Measurements from ENCODE around the gene OR5K2.

DNA sequence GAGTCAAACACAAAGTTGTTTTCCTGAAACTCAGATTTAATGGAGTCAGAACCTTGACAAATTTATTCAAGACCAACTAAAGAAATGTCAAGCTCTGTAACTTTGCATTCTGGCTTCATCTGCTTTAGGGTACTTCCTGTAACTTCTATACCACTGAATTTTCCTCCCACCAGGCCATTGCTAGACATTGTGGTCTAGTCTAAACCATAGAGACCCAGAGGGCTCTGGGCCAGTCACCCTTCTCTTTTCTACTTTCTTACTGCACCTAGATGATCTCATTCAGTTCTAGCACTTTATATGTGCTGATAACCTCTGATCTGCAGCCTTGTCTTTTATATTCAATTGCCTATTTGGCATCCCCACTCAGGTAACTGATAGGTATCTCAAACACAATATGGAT is 37.3 kb upstream of the OR5K2 start:
- TF ChIP-seq, protein P1, sequence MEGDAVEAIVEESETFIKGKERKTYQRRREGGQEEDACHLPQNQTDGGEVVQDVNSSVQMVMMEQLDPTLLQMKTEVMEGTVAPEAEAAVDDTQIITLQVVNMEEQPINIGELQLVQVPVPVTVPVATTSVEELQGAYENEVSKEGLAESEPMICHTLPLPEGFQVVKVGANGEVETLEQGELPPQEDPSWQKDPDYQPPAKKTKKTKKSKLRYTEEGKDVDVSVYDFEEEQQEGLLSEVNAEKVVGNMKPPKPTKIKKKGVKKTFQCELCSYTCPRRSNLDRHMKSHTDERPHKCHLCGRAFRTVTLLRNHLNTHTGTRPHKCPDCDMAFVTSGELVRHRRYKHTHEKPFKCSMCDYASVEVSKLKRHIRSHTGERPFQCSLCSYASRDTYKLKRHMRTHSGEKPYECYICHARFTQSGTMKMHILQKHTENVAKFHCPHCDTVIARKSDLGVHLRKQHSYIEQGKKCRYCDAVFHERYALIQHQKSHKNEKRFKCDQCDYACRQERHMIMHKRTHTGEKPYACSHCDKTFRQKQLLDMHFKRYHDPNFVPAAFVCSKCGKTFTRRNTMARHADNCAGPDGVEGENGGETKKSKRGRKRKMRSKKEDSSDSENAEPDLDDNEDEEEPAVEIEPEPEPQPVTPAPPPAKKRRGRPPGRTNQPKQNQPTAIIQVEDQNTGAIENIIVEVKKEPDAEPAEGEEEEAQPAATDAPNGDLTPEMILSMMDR (IDR thresholded peaks at IDR 0.05): no peak
- no peak for TF ChIP-seq EZH2 (IDR thresholded peaks at IDR 0.05; ENCODE audit: borderline replicate concordance, insufficient read depth, low read depth, low read length, poor library complexity, severe bottlenecking)

Measured in B cell (primary cell).